HEK293 (cell line): Measurements from ENCODE around the gene FRY.

ENCODE experiments used
- BCL11B ChIP-seq: fragments of 450-650 bp; formaldehyde crosslinking; IDR thresholded peaks from 2 replicates; pipeline ENCODE4 v1.5.1; 2016; ENCODE audit warnings: low read depth, missing biosample characterization, missing genetic modification characterization
- CTCF ChIP-seq: fragments of 450-650 bp; formaldehyde crosslinking; IDR thresholded peaks from 2 replicates; pipeline ENCODE4 v1.5.1; 2016; ENCODE audit warnings: missing biosample characterization, missing genetic modification characterization
- HOXA7 ChIP-seq: sonication (generic); formaldehyde crosslinking; IDR thresholded peaks from 2 replicates; pipeline ENCODE4 v1.8.1; 2022; ENCODE audit warnings: missing genetic modification reagents, borderline replicate concordance
- HOXC10 ChIP-seq: sonication (generic); formaldehyde crosslinking; IDR thresholded peaks from 2 replicates; pipeline ENCODE4 v1.8.1; 2023; ENCODE audit warnings: mild to moderate bottlenecking, missing genetic modification reagents
- PBX3 ChIP-seq: sonication (generic); formaldehyde crosslinking; IDR thresholded peaks from 2 replicates; pipeline ENCODE4 v1.8.1; 2022; ENCODE audit warnings: mild to moderate bottlenecking, moderate library complexity, missing genetic modification reagents
- SP2 ChIP-seq: fragments of 450-650 bp; formaldehyde crosslinking; IDR thresholded peaks from 2 replicates; pipeline ENCODE4 v1.5.1; 2016; ENCODE audit warnings: missing biosample characterization, missing genetic modification characterization
- ZBTB8A ChIP-seq: fragments of 450-650 bp; formaldehyde crosslinking; IDR thresholded peaks from 2 replicates; pipeline ENCODE4 v1.5.1; 2016; ENCODE audit warnings: missing biosample characterization, missing genetic modification characterization
- ZNF140 ChIP-seq: fragments of 450-650 bp; formaldehyde crosslinking; IDR thresholded peaks from 2 replicates; pipeline ENCODE4 v1.5.1; 2016; ENCODE audit warnings: missing biosample characterization, missing genetic modification characterization
- ZNF416 ChIP-seq: fragments of 450-650 bp; formaldehyde crosslinking; IDR thresholded peaks from 2 replicates; pipeline ENCODE4 v1.5.1; 2016; ENCODE audit warnings: missing biosample characterization, missing genetic modification characterization
- ZNF776 ChIP-seq: fragments of 450-650 bp; formaldehyde crosslinking; IDR thresholded peaks from 2 replicates; pipeline ENCODE4 v1.5.0; 2017; ENCODE audit warnings: missing biosample characterization, missing genetic modification characterization, borderline replicate concordance
- TF ChIP-seq, protein P1 (sequence below): fragments of 450-650 bp; formaldehyde crosslinking; IDR thresholded peaks from 2 replicates; pipeline ENCODE4 v1.5.1; 2016; ENCODE audit warnings: missing biosample characterization, missing genetic modification characterization
- TF ChIP-seq, protein P2 (sequence below): fragments of 450-650 bp; formaldehyde crosslinking; IDR thresholded peaks from 2 replicates; pipeline ENCODE4 v1.5.1; 2016; ENCODE audit warnings: missing biosample characterization, missing genetic modification characterization
- TF ChIP-seq, protein P3 (sequence below): fragments of 450-650 bp; formaldehyde crosslinking; IDR thresholded peaks from 2 replicates; pipeline ENCODE4 v1.5.1; 2017; ENCODE audit warnings: missing biosample characterization, missing genetic modification characterization
- TF ChIP-seq, protein P4 (sequence below): fragments of 450-650 bp; formaldehyde crosslinking; IDR thresholded peaks from 2 replicates; pipeline ENCODE4 v1.5.1; 2017; ENCODE audit warnings: missing biosample characterization, missing genetic modification characterization

DNA sequence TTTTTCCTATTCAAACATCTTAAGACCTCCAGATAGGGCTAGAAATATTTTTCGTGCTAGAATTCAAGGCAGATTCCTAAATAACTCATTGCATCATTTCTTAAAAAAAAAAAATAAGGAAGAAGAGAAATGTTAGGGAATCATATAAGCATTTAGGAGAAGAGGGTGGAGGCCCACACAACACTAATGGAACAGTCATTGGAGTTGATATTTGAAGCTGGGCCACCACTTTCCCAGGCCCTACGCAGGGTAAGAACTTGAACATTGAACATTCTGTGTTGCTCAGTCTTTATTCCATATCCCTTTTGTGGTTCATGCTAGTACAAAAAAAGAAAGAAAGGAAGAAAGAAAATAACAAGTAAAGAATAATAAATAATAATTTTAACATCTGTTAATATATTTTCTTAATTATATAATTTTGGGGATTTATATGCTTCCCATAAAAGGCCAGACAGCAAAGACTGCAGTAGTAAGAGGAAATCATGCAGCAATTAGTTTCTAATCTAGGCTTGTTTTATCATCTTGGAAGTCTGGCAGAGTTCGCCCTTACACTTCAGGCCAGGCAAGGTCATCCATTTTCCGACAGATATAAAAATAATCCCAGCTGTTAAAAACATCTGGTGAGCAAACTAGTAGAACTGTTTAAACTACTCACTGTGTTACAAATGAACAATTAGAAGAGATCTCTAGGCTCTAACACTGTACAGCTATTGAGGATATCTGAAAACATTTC is 127.7 kb downstream of the FRY start:
- TF ChIP-seq CTCF (no peak), ZBTB8A (no peak), SP2 (tag by site-specific recombination) (no peak), ZNF416 (no peak), BCL11B (tag by site-specific recombination) (no peak), PBX3 (no peak), ZNF776 (tag by site-specific recombination) (no peak), HOXC10 (CRISPR knock-in tag) (no peak), ZNF140 (no peak), HOXA7 (CRISPR knock-in tag) (no peak)
- TF ChIP-seq, protein P1, sequence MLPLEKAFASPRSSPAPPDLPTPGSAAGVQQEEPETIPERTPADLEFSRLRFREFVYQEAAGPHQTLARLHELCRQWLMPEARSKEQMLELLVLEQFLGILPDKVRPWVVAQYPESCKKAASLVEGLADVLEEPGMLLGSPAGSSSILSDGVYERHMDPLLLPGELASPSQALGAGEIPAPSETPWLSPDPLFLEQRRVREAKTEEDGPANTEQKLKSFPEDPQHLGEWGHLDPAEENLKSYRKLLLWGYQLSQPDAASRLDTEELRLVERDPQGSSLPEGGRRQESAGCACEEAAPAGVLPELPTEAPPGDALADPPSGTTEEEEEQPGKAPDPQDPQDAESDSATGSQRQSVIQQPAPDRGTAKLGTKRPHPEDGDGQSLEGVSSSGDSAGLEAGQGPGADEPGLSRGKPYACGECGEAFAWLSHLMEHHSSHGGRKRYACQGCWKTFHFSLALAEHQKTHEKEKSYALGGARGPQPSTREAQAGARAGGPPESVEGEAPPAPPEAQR (tag by site-specific recombination) = no peak
- TF ChIP-seq, protein P2, sequence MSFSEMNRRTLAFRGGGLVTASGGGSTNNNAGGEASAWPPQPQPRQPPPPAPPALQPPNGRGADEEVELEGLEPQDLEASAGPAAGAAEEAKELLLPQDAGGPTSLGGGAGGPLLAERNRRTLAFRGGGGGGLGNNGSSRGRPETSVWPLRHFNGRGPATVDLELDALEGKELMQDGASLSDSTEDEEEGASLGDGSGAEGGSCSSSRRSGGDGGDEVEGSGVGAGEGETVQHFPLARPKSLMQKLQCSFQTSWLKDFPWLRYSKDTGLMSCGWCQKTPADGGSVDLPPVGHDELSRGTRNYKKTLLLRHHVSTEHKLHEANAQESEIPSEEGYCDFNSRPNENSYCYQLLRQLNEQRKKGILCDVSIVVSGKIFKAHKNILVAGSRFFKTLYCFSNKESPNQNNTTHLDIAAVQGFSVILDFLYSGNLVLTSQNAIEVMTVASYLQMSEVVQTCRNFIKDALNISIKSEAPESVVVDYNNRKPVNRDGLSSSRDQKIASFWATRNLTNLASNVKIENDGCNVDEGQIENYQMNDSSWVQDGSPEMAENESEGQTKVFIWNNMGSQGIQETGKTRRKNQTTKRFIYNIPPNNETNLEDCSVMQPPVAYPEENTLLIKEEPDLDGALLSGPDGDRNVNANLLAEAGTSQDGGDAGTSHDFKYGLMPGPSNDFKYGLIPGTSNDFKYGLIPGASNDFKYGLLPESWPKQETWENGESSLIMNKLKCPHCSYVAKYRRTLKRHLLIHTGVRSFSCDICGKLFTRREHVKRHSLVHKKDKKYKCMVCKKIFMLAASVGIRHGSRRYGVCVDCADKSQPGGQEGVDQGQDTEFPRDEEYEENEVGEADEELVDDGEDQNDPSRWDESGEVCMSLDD = no peak
- TF ChIP-seq, protein P3, sequence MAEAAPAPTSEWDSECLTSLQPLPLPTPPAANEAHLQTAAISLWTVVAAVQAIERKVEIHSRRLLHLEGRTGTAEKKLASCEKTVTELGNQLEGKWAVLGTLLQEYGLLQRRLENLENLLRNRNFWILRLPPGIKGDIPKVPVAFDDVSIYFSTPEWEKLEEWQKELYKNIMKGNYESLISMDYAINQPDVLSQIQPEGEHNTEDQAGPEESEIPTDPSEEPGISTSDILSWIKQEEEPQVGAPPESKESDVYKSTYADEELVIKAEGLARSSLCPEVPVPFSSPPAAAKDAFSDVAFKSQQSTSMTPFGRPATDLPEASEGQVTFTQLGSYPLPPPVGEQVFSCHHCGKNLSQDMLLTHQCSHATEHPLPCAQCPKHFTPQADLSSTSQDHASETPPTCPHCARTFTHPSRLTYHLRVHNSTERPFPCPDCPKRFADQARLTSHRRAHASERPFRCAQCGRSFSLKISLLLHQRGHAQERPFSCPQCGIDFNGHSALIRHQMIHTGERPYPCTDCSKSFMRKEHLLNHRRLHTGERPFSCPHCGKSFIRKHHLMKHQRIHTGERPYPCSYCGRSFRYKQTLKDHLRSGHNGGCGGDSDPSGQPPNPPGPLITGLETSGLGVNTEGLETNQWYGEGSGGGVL (tag by site-specific recombination) = no peak
- TF ChIP-seq, protein P4, sequence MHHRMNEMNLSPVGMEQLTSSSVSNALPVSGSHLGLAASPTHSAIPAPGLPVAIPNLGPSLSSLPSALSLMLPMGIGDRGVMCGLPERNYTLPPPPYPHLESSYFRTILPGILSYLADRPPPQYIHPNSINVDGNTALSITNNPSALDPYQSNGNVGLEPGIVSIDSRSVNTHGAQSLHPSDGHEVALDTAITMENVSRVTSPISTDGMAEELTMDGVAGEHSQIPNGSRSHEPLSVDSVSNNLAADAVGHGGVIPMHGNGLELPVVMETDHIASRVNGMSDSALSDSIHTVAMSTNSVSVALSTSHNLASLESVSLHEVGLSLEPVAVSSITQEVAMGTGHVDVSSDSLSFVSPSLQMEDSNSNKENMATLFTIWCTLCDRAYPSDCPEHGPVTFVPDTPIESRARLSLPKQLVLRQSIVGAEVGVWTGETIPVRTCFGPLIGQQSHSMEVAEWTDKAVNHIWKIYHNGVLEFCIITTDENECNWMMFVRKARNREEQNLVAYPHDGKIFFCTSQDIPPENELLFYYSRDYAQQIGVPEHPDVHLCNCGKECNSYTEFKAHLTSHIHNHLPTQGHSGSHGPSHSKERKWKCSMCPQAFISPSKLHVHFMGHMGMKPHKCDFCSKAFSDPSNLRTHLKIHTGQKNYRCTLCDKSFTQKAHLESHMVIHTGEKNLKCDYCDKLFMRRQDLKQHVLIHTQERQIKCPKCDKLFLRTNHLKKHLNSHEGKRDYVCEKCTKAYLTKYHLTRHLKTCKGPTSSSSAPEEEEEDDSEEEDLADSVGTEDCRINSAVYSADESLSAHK = no peak
